Brain microvascular endothelial cell (primary cell): ENCODE data around the gene XPA.

Source experiments
- DNase-seq: peaks from one replicate; pipeline ENCODE4 v3.0.0-alpha.2; 2020
- H3K27ac ChIP-seq: fragments of 250-450 bp; sonication (Bioruptor Pico); 2 replicates; pipeline ENCODE4 v1.5.1; 2020; ENCODE audit warnings: mild to moderate bottlenecking, moderate library complexity
- H3K27me3 ChIP-seq: fragments of 250-450 bp; sonication (Bioruptor Pico); replicated peaks from 2 replicates; pipeline ENCODE4 v1.5.1; 2020; ENCODE audit warnings: mild to moderate bottlenecking
- H3K36me3 ChIP-seq: fragments of 250-450 bp; sonication (Bioruptor Pico); replicated peaks from 2 replicates; pipeline ENCODE4 v1.5.1; 2020; ENCODE audit warnings: mild to moderate bottlenecking
- H3K4me3 ChIP-seq: 2 replicates; pipeline ENCODE4 v1.5.1; 2011; ENCODE audit warnings: low read depth, mild to moderate bottlenecking, control low read depth, low read length, moderate library complexity
- in situ Hi-C: cut with HindIII; loops from 2 replicates; pipeline ENCODE4 v1.10.0; 2017; ENCODE audit warnings: low sequenced_read_pairs, low pct_ligation_motif_present
- TF ChIP-seq, protein P1 (sequence below): IDR thresholded peaks from 2 replicates; pipeline ENCODE4 v1.5.1; 2011; ENCODE audit warnings: low read depth, mild to moderate bottlenecking, moderate library complexity, low read length, control low read depth, inconsistent platforms; ENCODE audit errors: missing control alignments

The XPA gene

GRCh38 chr9:97673922-97674321 is 23.2 kb downstream of the XPA start:
- Histone ChIP-seq H3K4me3 (no peak overlapping the region), H3K27me3 (no peaks in the 10 kb centered on the region), H3K36me3 (peaks cover 67% of the 10 kb centered on the region), H3K27ac (no peak overlapping the region)
- in situ Hi-C loops, result no loop called here
- TF ChIP-seq, protein P1, sequence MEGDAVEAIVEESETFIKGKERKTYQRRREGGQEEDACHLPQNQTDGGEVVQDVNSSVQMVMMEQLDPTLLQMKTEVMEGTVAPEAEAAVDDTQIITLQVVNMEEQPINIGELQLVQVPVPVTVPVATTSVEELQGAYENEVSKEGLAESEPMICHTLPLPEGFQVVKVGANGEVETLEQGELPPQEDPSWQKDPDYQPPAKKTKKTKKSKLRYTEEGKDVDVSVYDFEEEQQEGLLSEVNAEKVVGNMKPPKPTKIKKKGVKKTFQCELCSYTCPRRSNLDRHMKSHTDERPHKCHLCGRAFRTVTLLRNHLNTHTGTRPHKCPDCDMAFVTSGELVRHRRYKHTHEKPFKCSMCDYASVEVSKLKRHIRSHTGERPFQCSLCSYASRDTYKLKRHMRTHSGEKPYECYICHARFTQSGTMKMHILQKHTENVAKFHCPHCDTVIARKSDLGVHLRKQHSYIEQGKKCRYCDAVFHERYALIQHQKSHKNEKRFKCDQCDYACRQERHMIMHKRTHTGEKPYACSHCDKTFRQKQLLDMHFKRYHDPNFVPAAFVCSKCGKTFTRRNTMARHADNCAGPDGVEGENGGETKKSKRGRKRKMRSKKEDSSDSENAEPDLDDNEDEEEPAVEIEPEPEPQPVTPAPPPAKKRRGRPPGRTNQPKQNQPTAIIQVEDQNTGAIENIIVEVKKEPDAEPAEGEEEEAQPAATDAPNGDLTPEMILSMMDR, result no peak
- DNase-seq, result no peak

GRCh38 chr9:97672403-97672802 is 24.7 kb downstream of the XPA start:
- Histone ChIP-seq H3K27me3 (no peaks in the 10 kb centered on the region), H3K36me3 (peaks cover 78% of the 10 kb centered on the region), H3K27ac (no peak overlapping the region), H3K4me3 (no peak overlapping the region)
- no peak for DNase-seq
- TF ChIP-seq, protein P1, result no peak
- in situ Hi-C loops, result no loop called here

- Histone ChIP-seq H3K4me3 (no peak overlapping the region), H3K27me3 (no peaks in the 10 kb centered on the region), H3K27ac (no peak overlapping the region), H3K36me3 (peaks cover 85% of the 10 kb centered on the region)
- in situ Hi-C loops, result no loop called here
- no peak for DNase-seq
- TF ChIP-seq, protein P1, result no peak
Measured at GRCh38 chr9:97670586-97670985, 26.6 kb downstream of the XPA start.

DNA sequence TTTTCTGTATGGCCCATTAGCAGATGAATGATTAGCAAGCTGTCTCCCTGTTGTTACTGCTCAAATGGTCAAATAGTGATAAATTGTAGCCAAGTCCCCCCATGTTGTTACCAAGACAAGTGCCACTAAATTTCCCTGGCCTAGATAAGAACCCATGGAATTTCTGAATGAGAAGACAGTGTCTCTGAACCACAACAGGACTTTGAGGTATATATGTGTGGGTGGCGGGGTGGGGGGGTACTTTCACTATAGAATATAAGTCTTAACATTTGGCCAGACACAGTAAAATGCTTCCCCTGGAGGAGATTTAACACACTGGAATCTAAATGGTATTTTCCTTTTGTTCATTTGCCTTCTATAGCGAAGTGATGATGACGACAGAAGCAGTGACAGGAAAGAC is 28.7 kb downstream of the XPA start:
- peaks cover 87% of the 10 kb centered on the region for H3K36me3 ChIP-seq
- H3K27ac ChIP-seq, result no peak overlapping the region
- TF ChIP-seq, protein P1, result no peak
- in situ Hi-C loops, result no loop called here
- H3K27me3 ChIP-seq, result no peaks in the 10 kb centered on the region
- DNase-seq, result no peak
- no peak overlapping the region for H3K4me3 ChIP-seq

- in situ Hi-C loops, result no loop called here
- Histone ChIP-seq H3K36me3 (peaks cover 83% of the 10 kb centered on the region), H3K27me3 (no peaks in the 10 kb centered on the region), H3K27ac (no peak overlapping the region), H3K4me3 (no peak overlapping the region)
- DNase-seq, result no peak
- TF ChIP-seq, protein P1, result no peak
Measured at GRCh38 chr9:97666907-97667686, 30.0 kb downstream of the XPA start.

DNA sequence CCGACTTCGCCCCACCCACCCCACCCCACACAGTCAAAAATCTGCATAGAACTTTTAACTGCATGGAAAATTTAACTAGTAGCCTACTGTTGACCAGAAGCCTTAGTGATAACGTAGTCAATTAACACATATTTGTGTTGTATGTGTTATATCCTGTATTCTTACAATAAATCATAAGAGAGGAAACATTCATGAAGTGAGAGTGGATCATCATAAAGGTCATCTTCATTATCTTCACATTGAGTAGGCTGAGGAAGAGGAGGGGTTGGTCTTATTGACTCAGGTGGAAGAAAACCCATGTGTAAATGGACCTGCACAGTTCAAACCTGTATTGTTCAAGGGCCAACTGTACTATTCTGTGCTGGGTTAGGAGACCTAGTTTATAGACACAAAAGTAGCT is 31.4 kb downstream of the XPA start:
- Histone ChIP-seq H3K36me3 (peaks cover 79% of the 10 kb centered on the region), H3K27ac (no peak overlapping the region), H3K4me3 (no peak overlapping the region), H3K27me3 (no peaks in the 10 kb centered on the region)
- no peak for DNase-seq
- TF ChIP-seq, protein P1, result no peak
- in situ Hi-C loops, result no loop called here
